Stimulated activated CD8-positive, alpha-beta memory T cell treated with anti-CD3 and anti-CD28 coated beads, Interleukin-12 subunit alpha, Interleukin-12 subunit beta, amount 100 ng/mL, for 4 hours (primary cell): ENCODE measurements around the gene GALNT15.
A peak's percentile ranks its signal among the peaks of the same experiment; 100 is the strongest.

Source experiments
- DNase-seq: peaks from one replicate; pipeline ENCODE4 v3.0.0-alpha.2; 2020; ENCODE audit warnings: low read depth

GALNT15 gene

GRCh38 chr3:16168211-16168610, 6.3 kb upstream of the GALNT15 start:
- DNase-seq: no peak

- DNase-seq: no peak
These were observed 3.5 kb upstream of the GALNT15 start for GRCh38 chr3:16171009-16171408.

GRCh38 chr3:16171825-16172224, 2.7 kb upstream of the GALNT15 start:
- no peak for DNase-seq

GRCh38 chr3:16173283-16174025, 1.0 kb upstream of the GALNT15 start:
- DNase-seq: no peak

GRCh38 chr3:16174026-16174355, 489 bp upstream of the GALNT15 start:
- no peak for DNase-seq

- no peak for DNase-seq
These were observed 759 bp downstream of the GALNT15 start for GRCh38 chr3:16174976-16175901.

- no peak for DNase-seq
These were observed 2.0 kb downstream of the GALNT15 start for GRCh38 chr3:16176391-16177030.

GRCh38 chr3:16177382-16177781, 2.9 kb downstream of the GALNT15 start:
- no peak for DNase-seq

GRCh38 chr3:16177962-16178627, 3.6 kb downstream of the GALNT15 start:
- DNase-seq: peak; percentile 4

GRCh38 chr3:16178628-16178988, 4.1 kb downstream of the GALNT15 start:
- DNase-seq: no peak

GRCh38 chr3:16179261-16179660, 4.8 kb downstream of the GALNT15 start:
- no peak for DNase-seq

GRCh38 chr3:16179771-16180736, 5.6 kb downstream of the GALNT15 start:
- DNase-seq: no peak

- no peak for DNase-seq
These were observed 6.3 kb downstream of the GALNT15 start for GRCh38 chr3:16180737-16181134.

GRCh38 chr3:16181361-16181760, 6.9 kb downstream of the GALNT15 start:
- no peak for DNase-seq

- no peak for DNase-seq
These were observed 7.7 kb downstream of the GALNT15 start for GRCh38 chr3:16182183-16182582.

GRCh38 chr3:16182612-16183011, 8.1 kb downstream of the GALNT15 start:
- DNase-seq: no peak

- no peak for DNase-seq
These were observed 8.6 kb downstream of the GALNT15 start for GRCh38 chr3:16183082-16183481.

- DNase-seq: no peak
These were observed 9.3 kb downstream of the GALNT15 start for GRCh38 chr3:16183601-16184270.

GRCh38 chr3:16186086-16186485, 11.6 kb downstream of the GALNT15 start:
- DNase-seq: no peak

GRCh38 chr3:16186565-16186964, 12.1 kb downstream of the GALNT15 start:
- no peak for DNase-seq
